Smooth muscle cell (in vitro differentiated cells): Measurements from ENCODE around the gene GDF11. TPM values are rescaled to one million over a fixed set of nuclear protein-coding genes. Genes with fewer than 3 reads are reported as not detected.

Experiments used
- DNase-seq: peaks from one replicate; lab custom pipeline; 2025; ENCODE audit not compliant: unreplicated experiment; lab: John Stamatoyannopoulos, UW
- H2AFZ ChIP-seq: fragments of 200-600 bp; sonication (generic); 2 replicates; pipeline ENCODE4 v1.6.0; 2016; ENCODE audit warnings: antibody characterized with exemption, low read depth, mild to moderate bottlenecking
- H3F3A ChIP-seq: fragments of 200-600 bp; sonication (generic); 2 replicates; pipeline ENCODE4 v1.6.0; 2017; ENCODE audit warnings: antibody characterized with exemption, low read depth
- H3K27ac ChIP-seq: fragments of 200-600 bp; sonication (generic); 2 replicates; pipeline ENCODE4 v1.5.1; 2016; ENCODE audit warnings: low read depth, mild to moderate bottlenecking
- H3K27me3 ChIP-seq: fragments of 200-600 bp; sonication (generic); 2 replicates; pipeline ENCODE4 v1.6.1; 2016; ENCODE audit warnings: low read depth, mild to moderate bottlenecking
- H3K36me3 ChIP-seq: fragments of 200-600 bp; sonication (generic); 2 replicates; pipeline ENCODE4 v1.5.1; 2016; ENCODE audit warnings: low read depth
- H3K4me1 ChIP-seq: fragments of 200-600 bp; sonication (generic); 2 replicates; pipeline ENCODE4 v1.5.1; 2016; ENCODE audit warnings: low read depth
- H3K4me2 ChIP-seq: fragments of 200-600 bp; sonication (generic); 2 replicates; pipeline ENCODE4 v1.6.0; 2016; ENCODE audit warnings: mild to moderate bottlenecking
- H3K4me3 ChIP-seq: fragments of 200-600 bp; sonication (generic); 2 replicates; pipeline ENCODE4 v1.5.1; 2016; ENCODE audit warnings: mild to moderate bottlenecking
- H3K79me2 ChIP-seq: fragments of 200-600 bp; sonication (generic); 2 replicates; pipeline ENCODE4 v1.6.0; 2016; ENCODE audit warnings: low read depth, mild to moderate bottlenecking
- H3K9ac ChIP-seq: fragments of 200-600 bp; sonication (generic); 2 replicates; pipeline ENCODE4 v1.6.0; 2016; ENCODE audit warnings: low read depth
- H3K9me3 ChIP-seq: fragments of 200-600 bp; sonication (generic); replicated peaks from 2 replicates; pipeline ENCODE4 v1.5.1; 2016; ENCODE audit warnings: low read depth
- H4K20me1 ChIP-seq: fragments of 200-600 bp; sonication (generic); 2 replicates; pipeline ENCODE4 v1.6.0; 2016; ENCODE audit warnings: low read depth
- WGBS: methylation state at CpG from one replicate; pipeline ENCODE4 v1.1.7; 2016; ENCODE audit warnings: low lambda C conversion rate; 5-methylcytosine and 5-hydroxymethylcytosine counted together
- polyA plus RNA-seq: library from polyadenylated mRNA; unstranded; fragments of >200 nt; fragmentation: Nextera tagmentation; extraction: Ambion mirVana; gene quantifications from 2 replicates; pipeline ENCODE4 v1.2.1, GENCODE V29; 2016
- total RNA-seq: library from RNA; depleted of rRNA; stranded (reverse); fragments of >200 nt; gene quantifications from 2 replicates; pipeline ENCODE4 v1.2.3, GENCODE V29; 2014
- TF ChIP-seq, protein P1 (sequence below): fragments of 200-600 bp; sonication (generic); IDR thresholded peaks from 2 replicates; pipeline ENCODE4 v1.5.1; 2017; ENCODE audit warnings: borderline replicate concordance, mild to moderate bottlenecking, antibody characterized with exemption; ENCODE audit not compliant: insufficient read depth, poor library complexity, severe bottlenecking

Gene GDF11
- total and polyA plus RNA-seq, 2 experiments from 2014 or later = 2.6 to 3.5 TPM

DNA sequence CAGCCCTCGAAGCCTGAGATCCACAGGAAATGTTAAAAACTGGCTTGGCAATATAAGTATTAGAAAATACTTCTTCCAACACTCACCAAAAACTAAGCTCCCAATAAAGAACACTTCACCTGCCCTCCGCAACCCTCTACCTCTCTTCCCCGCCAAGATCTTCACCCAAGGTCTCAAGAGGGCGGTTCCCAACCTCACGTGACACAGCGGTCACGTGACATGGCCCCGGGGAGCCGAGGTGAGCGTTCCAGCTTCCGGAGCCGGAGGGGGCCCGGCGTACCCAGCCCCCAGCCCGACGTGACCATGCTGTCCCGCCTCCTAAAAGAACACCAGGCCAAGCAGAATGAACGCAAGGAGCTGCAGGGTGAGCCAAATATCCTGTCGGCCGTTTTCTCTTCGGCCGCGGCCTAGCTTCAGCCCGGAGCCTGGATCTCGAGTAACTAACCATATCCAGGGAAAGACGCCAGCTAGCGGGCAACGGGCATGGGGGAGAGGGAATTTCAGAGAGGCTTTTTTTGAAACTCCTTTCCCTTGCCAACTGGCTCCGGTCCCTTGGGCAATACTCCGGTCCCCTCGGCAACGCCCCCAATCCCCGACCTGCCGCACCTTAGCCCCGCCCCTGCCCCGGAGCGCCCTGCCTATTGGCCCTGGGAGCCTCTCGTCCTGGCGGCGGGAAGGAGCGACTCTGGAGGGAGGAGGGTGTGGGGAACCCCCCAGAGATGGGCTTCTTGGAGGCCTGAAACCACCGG, 26.9 kb upstream of the GDF11 start, which contains the start of gene BLOC1S1:
BLOC1S1 (plus strand) TSS at position 214 of the 749 bp plus-strand sequence; CDS start at position 220, 6 bp downstream.
- Histone ChIP-seq H3K27ac (peak within 1 kb of the TSS; percentile 86), H3K79me2 (no peaks in the 10 kb centered on the region), H3K9ac (peak within 1 kb of the TSS; percentile 93), H2AFZ (peak within 1 kb of the TSS; percentile 99), H4K20me1 (no peaks in the 10 kb centered on the region), H3K4me2 (peak within 1 kb of the TSS; percentile 94), H3K9me3 (no peaks in the 10 kb centered on the region), H3K4me1 (peaks cover 28% of the 10 kb centered on the region), H3K27me3 (peaks cover 17% of the 10 kb centered on the region), H3F3A (peaks cover 6% of the 10 kb centered on the region), H3K36me3 (no peaks in the 10 kb centered on the region), H3K4me3 (peak within 1 kb of the TSS; percentile 92)
- peak; percentile 75 for DNase-seq
- TF ChIP-seq, protein P1, sequence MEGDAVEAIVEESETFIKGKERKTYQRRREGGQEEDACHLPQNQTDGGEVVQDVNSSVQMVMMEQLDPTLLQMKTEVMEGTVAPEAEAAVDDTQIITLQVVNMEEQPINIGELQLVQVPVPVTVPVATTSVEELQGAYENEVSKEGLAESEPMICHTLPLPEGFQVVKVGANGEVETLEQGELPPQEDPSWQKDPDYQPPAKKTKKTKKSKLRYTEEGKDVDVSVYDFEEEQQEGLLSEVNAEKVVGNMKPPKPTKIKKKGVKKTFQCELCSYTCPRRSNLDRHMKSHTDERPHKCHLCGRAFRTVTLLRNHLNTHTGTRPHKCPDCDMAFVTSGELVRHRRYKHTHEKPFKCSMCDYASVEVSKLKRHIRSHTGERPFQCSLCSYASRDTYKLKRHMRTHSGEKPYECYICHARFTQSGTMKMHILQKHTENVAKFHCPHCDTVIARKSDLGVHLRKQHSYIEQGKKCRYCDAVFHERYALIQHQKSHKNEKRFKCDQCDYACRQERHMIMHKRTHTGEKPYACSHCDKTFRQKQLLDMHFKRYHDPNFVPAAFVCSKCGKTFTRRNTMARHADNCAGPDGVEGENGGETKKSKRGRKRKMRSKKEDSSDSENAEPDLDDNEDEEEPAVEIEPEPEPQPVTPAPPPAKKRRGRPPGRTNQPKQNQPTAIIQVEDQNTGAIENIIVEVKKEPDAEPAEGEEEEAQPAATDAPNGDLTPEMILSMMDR = no peak
- 1% methylated on average over 41 of the region's 42 CpGs for WGBS

DNA sequence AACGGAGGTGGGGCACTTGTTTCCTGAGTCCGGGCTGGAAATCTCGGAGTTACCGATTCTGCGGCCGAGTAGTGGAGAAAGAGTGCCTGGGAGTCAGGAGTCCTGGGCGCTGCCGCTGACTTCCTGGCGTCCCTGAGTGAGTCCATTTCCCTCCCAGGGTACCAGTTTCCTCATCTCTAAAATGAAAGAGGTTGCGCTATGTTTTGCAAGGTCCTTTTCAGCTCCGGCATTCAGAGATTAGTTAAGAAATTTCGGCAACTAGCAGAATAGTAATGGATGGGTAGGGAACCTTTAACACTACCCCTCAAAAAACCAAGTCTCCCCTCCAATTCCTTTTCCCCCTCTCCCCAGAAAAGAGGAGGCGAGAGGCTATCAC, 26.4 kb upstream of the GDF11 start:
- Histone ChIP-seq H3K4me1 (peaks cover 28% of the 10 kb centered on the region), H3K27me3 (peaks cover 16% of the 10 kb centered on the region), H3K4me3 (peak overlapping the region; percentile 92), H3K79me2 (no peaks in the 10 kb centered on the region), H3K4me2 (peak overlapping the region; percentile 94), H4K20me1 (peaks cover 4% of the 10 kb centered on the region), H3K36me3 (no peaks in the 10 kb centered on the region), H3K9me3 (no peaks in the 10 kb centered on the region), H3K27ac (peak overlapping the region; percentile 86), H3K9ac (peak overlapping the region; percentile 93), H2AFZ (peak overlapping the region; percentile 99), H3F3A (peaks cover 6% of the 10 kb centered on the region)
- TF ChIP-seq, protein P1 = no peak
- 6% methylated on average over 13 of the region's 13 CpGs for WGBS
- no peak for DNase-seq

DNA sequence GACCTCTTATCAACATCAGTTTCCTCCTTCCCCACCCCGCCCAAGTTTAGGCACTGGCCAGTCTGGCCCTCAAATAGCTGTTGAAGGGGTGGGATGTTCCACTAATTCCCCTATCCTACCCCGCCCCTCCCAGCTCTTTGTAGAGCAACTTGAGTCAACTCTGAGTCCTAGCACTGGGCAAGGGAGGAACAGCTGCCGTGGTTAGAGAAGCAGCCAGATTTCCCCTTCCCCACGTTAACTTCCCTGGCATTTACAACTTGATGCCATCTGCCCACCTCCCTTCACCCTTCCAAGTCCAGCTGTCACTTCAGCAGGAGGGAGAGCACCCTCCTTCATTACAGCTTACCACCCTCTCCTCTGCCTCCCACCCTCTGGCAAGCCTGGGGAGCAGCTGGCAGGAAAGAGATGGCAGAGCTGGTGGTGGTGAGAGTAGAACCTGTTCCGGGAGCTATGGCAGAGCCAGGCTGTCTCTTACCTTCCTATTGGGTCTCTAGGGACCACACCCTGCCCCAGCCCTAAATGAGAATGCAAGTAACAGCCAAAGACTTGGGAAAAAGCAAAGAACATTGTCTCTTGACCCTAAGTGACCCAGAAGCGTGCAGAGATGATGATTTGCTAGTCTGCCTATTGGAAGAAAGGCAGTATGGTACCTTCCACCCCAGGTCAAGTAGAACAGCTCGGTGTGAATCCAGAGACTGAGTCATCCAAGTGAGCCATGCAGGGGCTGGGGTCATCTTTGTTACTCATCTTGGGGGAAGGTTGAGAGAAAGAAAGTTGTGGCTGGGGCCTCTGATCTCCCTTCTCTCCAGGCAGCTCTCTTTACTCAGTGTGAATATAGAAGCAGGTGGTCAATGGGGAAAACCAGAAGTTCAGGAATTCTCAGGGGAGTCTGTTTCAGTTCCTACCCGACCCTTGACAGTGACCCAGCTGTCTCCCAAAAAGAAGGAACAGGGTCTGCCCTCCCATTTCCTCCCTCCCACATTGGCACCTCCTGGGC, 25.6 kb upstream of the GDF11 start:
- H2AFZ ChIP-seq = no peak overlapping the region
- H3K9me3 ChIP-seq = no peaks in the 10 kb centered on the region
- peak overlapping the region; percentile 94 for H3K4me2 ChIP-seq
- H3K4me3 ChIP-seq = peak overlapping the region; percentile 92
- no peak for DNase-seq
- WGBS = 48% methylated on average over 8 of the region's 8 CpGs
- H3K79me2 ChIP-seq = no peaks in the 10 kb centered on the region
- no peak overlapping the region for H3K9ac ChIP-seq
- TF ChIP-seq, protein P1 = no peak
- no peaks in the 10 kb centered on the region for H3K36me3 ChIP-seq
- H4K20me1 ChIP-seq = peaks cover 4% of the 10 kb centered on the region
- H3K4me1 ChIP-seq = peaks cover 28% of the 10 kb centered on the region
- peaks cover 9% of the 10 kb centered on the region for H3K27me3 ChIP-seq
- peaks cover 11% of the 10 kb centered on the region for H3F3A ChIP-seq
- H3K27ac ChIP-seq = peak overlapping the region; percentile 36
